HepG2 (cell line): ENCODE results near the gene SIRT5. TPM values are rescaled to one million over a fixed set of nuclear protein-coding genes. Genes with fewer than 3 reads are reported as not detected.

Experiments
- ATAC-seq: fragments of 200-7000 bp; cut with Tn5 transposase; 3 replicates; pipeline ENCODE4 v1.9.1; 2020; ENCODE audit warnings: mild to moderate bottlenecking, moderate library complexity
- BruUV-seq: library from RNA; stranded (reverse); fragments of 400-500 nt; replicated peaks from 2 replicates; lab custom pipeline; 2021; lab: Mats Ljungman, UMichigan
- CTCF ChIA-PET: fragments of 300-600 bp; formaldehyde crosslinking; extraction: SDS; loops from one replicate; lab custom pipeline; 2021; ENCODE audit warnings: low total read pairs, inconsistent platforms, low intra/inter-chr PET ratio; lab: Yijun Ruan, JAX
- POLR2A ChIA-PET: fragments of 350-600 bp; sonication (Branson Sonifier 250); formaldehyde crosslinking; loops from one replicate; lab custom pipeline; 2020; ENCODE audit warnings: antibody characterized with exemption, inconsistent platforms; lab: Yijun Ruan, JAX
- DNase-seq: peaks from one replicate; pipeline ENCODE4 v3.0.0-alpha.2; 2015; ENCODE audit warnings: low spot score
- FAIRE-seq: peaks from 3 replicates; lab custom pipeline; 2011; peaks lifted over from hg19 to GRCh38; lab: Jason Lieb, UNC
- H2AFZ ChIP-seq: one replicate; pipeline ENCODE4 v1.6.1; 2011; ENCODE audit warnings: low read length, inconsistent platforms
- H3K27ac ChIP-seq: fragments of 300-600 bp; 3 replicates; pipeline ENCODE4 v1.8.0; 2011; ENCODE audit warnings: mixed run types, mild to moderate bottlenecking, mixed read lengths, low read length, inconsistent platforms; ENCODE audit not compliant: insufficient read depth; ENCODE audit errors: extremely low read length
- H3K27me3 ChIP-seq, 2 experiments: fragments of 200-600 bp in 1 of 2; 2 replicates in 1 of 2; 3 replicates in 1 of 2; pipeline versions ENCODE4 v1.6.0 to v1.8.0; 2011; ENCODE audit warnings: low read length in 2 of 2, mild to moderate bottlenecking in 2 of 2, moderate library complexity in 2 of 2, inconsistent platforms in 1 of 2; ENCODE audit not compliant: insufficient read depth in 2 of 2, control insufficient read depth in 1 of 2
- H3K36me3 ChIP-seq, 2 experiments: fragments of 200-600 bp in 1 of 2; replicated peaks in 1 of 2; 2 replicates in 1 of 2; 3 replicates in 1 of 2; pipeline versions ENCODE4 v1.5.1 to v1.8.0; 2011; ENCODE audit warnings: low read length in 2 of 2, inconsistent platforms in 1 of 2; ENCODE audit not compliant: insufficient read depth in 2 of 2, control insufficient read depth in 1 of 2
- H3K4me1 ChIP-seq: 2 replicates; pipeline ENCODE4 v1.5.1; 2012; ENCODE audit warnings: low read length, inconsistent platforms; ENCODE audit not compliant: insufficient read depth
- H3K4me2 ChIP-seq: 2 replicates; pipeline ENCODE4 v1.6.0; 2011; ENCODE audit warnings: low read depth, low read length, inconsistent platforms
- H3K4me3 ChIP-seq, 3 experiments: fragments of 200-600 bp in 1 of 3; sonication (generic), shearing (Covaris generic) in 1 of 3; replicated peaks in 1 of 3; 2 replicates each; pipeline ENCODE4 v1.5.1; 2011 to 2016; ENCODE audit warnings: low read length in 3 of 3, inconsistent platforms in 2 of 3, low read depth in 2 of 3, mild to moderate bottlenecking in 2 of 3, control low read depth in 1 of 3, mixed read lengths in 1 of 3; ENCODE audit not compliant: insufficient read depth in 1 of 3
- H3K79me2 ChIP-seq: one replicate; pipeline ENCODE4 v1.6.1; 2011; ENCODE audit warnings: low read length, inconsistent platforms; ENCODE audit not compliant: insufficient read depth
- H3K9ac ChIP-seq: 2 replicates; pipeline ENCODE4 v1.6.0; 2011; ENCODE audit warnings: mild to moderate bottlenecking, low read depth, low read length, inconsistent platforms; ENCODE audit not compliant: insufficient read depth
- H3K9me3 ChIP-seq: 2 replicates; pipeline ENCODE4 v1.5.1; 2012; ENCODE audit warnings: mild to moderate bottlenecking, low read length
- H4K20me1 ChIP-seq: 2 replicates; pipeline ENCODE4 v1.6.0; 2011; ENCODE audit warnings: inconsistent platforms, mild to moderate bottlenecking, low read length, moderate library complexity; ENCODE audit not compliant: insufficient read depth
- BRD4 ChIP-seq: sonication (generic); formaldehyde crosslinking; IDR thresholded peaks from 2 replicates; pipeline ENCODE4 v1.4.0; 2020; ENCODE audit warnings: missing genetic modification reagents
- CBX5 ChIP-seq: sonication (generic); formaldehyde crosslinking; IDR thresholded peaks from 2 replicates; pipeline ENCODE4 v1.4.0; 2020; ENCODE audit warnings: missing genetic modification reagents, borderline replicate concordance
- CEBPB ChIP-seq: IDR thresholded peaks from 2 replicates; pipeline ENCODE4 v1.6.1; 2011; ENCODE audit warnings: low read depth, low read length, improper control_type of control experiment, borderline replicate concordance
- CREB1 ChIP-seq, 2 experiments: fragments of 450-650 bp in 1 of 2; IDR thresholded peaks; 2 replicates each; pipeline ENCODE4 v1.6.1; 2016 to 2017; ENCODE audit warnings: control low read depth in 1 of 2, mild to moderate bottlenecking in 1 of 2, missing compliant biosample characterization in 1 of 2, missing genetic modification characterization in 1 of 2
- ERF ChIP-seq: IDR thresholded peaks from 2 replicates; pipeline ENCODE4 v1.6.1; 2018; ENCODE audit warnings: missing biosample characterization, missing genetic modification reagents
- HNRNPL ChIP-seq: fragments of 200-400 bp; formaldehyde crosslinking; IDR thresholded peaks from 2 replicates; pipeline ENCODE4 v1.6.1; 2017; ENCODE audit warnings: mild to moderate bottlenecking, low read depth, low read length
- KMT2A ChIP-seq: sonication (generic); formaldehyde crosslinking; IDR thresholded peaks from 2 replicates; pipeline ENCODE4 v1.4.0; 2020; ENCODE audit warnings: missing genetic modification reagents
- POLR2AphosphoS5 ChIP-seq: IDR thresholded peaks from 2 replicates; pipeline ENCODE4 v1.6.1; 2012; ENCODE audit warnings: low read depth, low read length
- TOE1 ChIP-seq: sonication (generic); formaldehyde crosslinking; IDR thresholded peaks from 2 replicates; pipeline ENCODE4 v1.4.0; 2020; ENCODE audit warnings: mild to moderate bottlenecking, missing genetic modification reagents
- ZNF230 ChIP-seq: sonication (generic); formaldehyde crosslinking; IDR thresholded peaks from 2 replicates; pipeline ENCODE4 v1.4.0; 2020; ENCODE audit warnings: mild to moderate bottlenecking, missing genetic modification reagents
- ZNF484 ChIP-seq: sonication (generic); formaldehyde crosslinking; IDR thresholded peaks from 2 replicates; pipeline ENCODE4 v1.5.1; 2020; ENCODE audit warnings: mild to moderate bottlenecking, low read depth, missing genetic modification reagents, borderline replicate concordance
- ZNF547 ChIP-seq: sonication (generic); formaldehyde crosslinking; IDR thresholded peaks from 2 replicates; pipeline ENCODE4 v1.5.1; 2020; ENCODE audit warnings: mild to moderate bottlenecking, missing genetic modification reagents
- ZNF660 ChIP-seq: sonication (generic); formaldehyde crosslinking; IDR thresholded peaks from 2 replicates; pipeline ENCODE4 v1.5.1; 2020; ENCODE audit warnings: mild to moderate bottlenecking, low read depth, missing genetic modification reagents, borderline replicate concordance
- WGBS: methylation state at CpG from one replicate; pipeline ENCODE4 v1.1.6; 2017; ENCODE audit warnings: low lambda C conversion rate; 5-methylcytosine and 5-hydroxymethylcytosine counted together
- in situ Hi-C: cut with HindIII; loops from 2 replicates; pipeline ENCODE4 v1.10.0; 2017; ENCODE audit warnings: low pct_unique_long_range_greater_than_20kb; ENCODE audit not compliant: extremely low pct_ligation_motif_present
- intact Hi-C: fragments of 100-400 bp; cut with micrococcal nuclease; formaldehyde crosslinking; loops from one replicate; pipeline ENCODE4 v1.10.0; 2022; ENCODE audit not compliant: unreplicated experiment
- polyA plus RNA-seq, 8 experiments: library from polyadenylated mRNA; depleted of rRNA in 3 of 8; stranded (reverse) in 7 of 8; unstranded in 1 of 8; fragments of >200 nt; fragmentation: Illumina TruSeq in 4 of 8; extraction: Trizol in 4 of 8; gene quantifications; 2 replicates each; pipeline versions ENCODE4 v1.2.1 to v1.2.3, GENCODE V29; 2011 to 2016; ENCODE audit warnings: low read depth in 4 of 8, missing spikeins in 1 of 8, mixed read lengths in 1 of 8; ENCODE audit not compliant: insufficient read depth in 1 of 8
- total RNA-seq, 5 experiments: library from RNA; depleted of rRNA; stranded (reverse); fragments of >200 nt; fragmentation: Illumina TruSeq; extraction: Trizol; gene quantifications; 2 replicates each; pipeline ENCODE4 v1.2.3, GENCODE V29; 2016; ENCODE audit warnings: low read depth in 1 of 5
- TF ChIP-seq, protein P1 (sequence below): IDR thresholded peaks from 2 replicates; pipeline ENCODE4 v1.6.1; 2016; ENCODE audit warnings: low read depth, control low read depth
- TF ChIP-seq, protein P2 (sequence below), 2 experiments: fragments of 450-650 bp in 1 of 2; sonication (generic) in 1 of 2; formaldehyde crosslinking; IDR thresholded peaks; 2 replicates each; pipeline versions ENCODE4 v1.5.0 to v1.8.0; 2020 to 2022; ENCODE audit warnings: mild to moderate bottlenecking in 1 of 2, missing genetic modification reagents in 1 of 2
- TF ChIP-seq, protein P3 (sequence below): sonication (generic); formaldehyde crosslinking; IDR thresholded peaks from 2 replicates; pipeline ENCODE4 v1.4.0; 2020; ENCODE audit warnings: mild to moderate bottlenecking, missing genetic modification reagents

SIRT5 gene
- total and polyA plus RNA-seq, 2 of the 13 experiments (the other 11 are each of a cell fraction or from before 2014, with no cell fraction given): 14.1 to 16.6 TPM

DNA sequence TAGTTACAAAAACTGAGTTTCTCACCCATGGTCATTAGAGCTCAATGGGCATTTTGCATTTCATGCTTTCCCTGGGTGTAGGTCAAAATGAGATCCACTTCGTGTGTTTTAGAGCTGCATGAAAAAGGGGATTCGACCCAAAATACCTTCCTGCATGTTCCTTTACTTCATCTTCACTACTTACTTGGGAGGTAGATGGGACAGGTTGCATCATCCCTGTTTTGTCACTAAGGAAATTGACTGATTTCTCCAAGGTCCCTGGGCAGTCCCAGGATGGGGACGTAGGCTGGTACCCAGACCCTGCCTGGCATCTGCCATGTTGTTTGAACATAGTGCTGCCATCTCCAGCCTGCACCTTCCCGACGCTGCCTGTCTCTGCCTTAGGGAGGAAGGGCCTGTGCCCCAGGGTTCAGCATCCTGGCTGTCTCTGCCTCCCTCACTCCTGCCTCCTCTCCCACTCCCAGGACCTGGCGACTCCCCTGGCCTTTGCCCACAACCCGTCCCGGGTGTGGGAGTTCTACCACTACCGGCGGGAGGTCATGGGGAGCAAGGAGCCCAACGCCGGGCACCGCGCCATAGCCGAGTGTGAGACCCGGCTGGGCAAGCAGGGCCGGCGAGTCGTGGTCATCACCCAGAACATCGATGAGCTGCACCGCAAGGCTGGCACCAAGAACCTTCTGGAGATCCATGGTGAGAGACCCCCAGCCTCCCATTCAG is 17.0 kb downstream of the SIRT5 start:
- peaks cover 17 to 51% of the 10 kb centered on the region in 2 experiments for H3K36me3 ChIP-seq
- no peak overlapping the region for H3K27ac ChIP-seq
- H3K4me1 ChIP-seq: no peaks in the 10 kb centered on the region
- ATAC-seq: peak; percentile 28; the same call in 1 of the 3 replicates
- FAIRE-seq: no peak
- 96% methylated on average over 14 of the region's 21 CpGs for WGBS
- no peaks in the 10 kb centered on the region for H3K79me2 ChIP-seq
- H3K9ac ChIP-seq: no peak overlapping the region
- POLR2A ChIA-PET: interaction anchor here (1.0 kb wide), 2 partner anchors 13 to 17 kb away, joined by 4 to 6 read pairs; partner anchors contain the start of gene SIRT5
- H3K9me3 ChIP-seq: no peaks in the 10 kb centered on the region
- H3K4me3 ChIP-seq: no peak overlapping the region
- no peak overlapping the region for H3K4me2 ChIP-seq
- intact Hi-C loops: no loop called here
- DNase-seq: no peak
- no peaks in the 10 kb centered on the region for H4K20me1 ChIP-seq
- no TSS peak for BruUV-seq
- TF ChIP-seq, protein P1, sequence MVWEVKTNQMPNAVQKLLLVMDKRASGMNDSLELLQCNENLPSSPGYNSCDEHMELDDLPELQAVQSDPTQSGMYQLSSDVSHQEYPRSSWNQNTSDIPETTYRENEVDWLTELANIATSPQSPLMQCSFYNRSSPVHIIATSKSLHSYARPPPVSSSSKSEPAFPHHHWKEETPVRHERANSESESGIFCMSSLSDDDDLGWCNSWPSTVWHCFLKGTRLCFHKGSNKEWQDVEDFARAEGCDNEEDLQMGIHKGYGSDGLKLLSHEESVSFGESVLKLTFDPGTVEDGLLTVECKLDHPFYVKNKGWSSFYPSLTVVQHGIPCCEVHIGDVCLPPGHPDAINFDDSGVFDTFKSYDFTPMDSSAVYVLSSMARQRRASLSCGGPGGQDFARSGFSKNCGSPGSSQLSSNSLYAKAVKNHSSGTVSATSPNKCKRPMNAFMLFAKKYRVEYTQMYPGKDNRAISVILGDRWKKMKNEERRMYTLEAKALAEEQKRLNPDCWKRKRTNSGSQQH (CRISPR knock-in tag): no peak
- 0 out of 2 replicates have a peak, but pooled peaks have one; percentile 43 for TF ChIP-seq HNRNPL
- no peak for TF ChIP-seq POLR2AphosphoS5
- TF ChIP-seq ZNF547: no peak
- peak; percentile 45; the same call in 1 of the 2 replicates for TF ChIP-seq CEBPB
- no peak for TF ChIP-seq CREB1 (IDR thresholded peaks at IDR 0.05)
- no peak for TF ChIP-seq CREB1 (CRISPR knock-in tag; IDR thresholded peaks at IDR 0.05)
- no peak for TF ChIP-seq CBX5 (CRISPR knock-in tag)
- TF ChIP-seq, protein P2, sequence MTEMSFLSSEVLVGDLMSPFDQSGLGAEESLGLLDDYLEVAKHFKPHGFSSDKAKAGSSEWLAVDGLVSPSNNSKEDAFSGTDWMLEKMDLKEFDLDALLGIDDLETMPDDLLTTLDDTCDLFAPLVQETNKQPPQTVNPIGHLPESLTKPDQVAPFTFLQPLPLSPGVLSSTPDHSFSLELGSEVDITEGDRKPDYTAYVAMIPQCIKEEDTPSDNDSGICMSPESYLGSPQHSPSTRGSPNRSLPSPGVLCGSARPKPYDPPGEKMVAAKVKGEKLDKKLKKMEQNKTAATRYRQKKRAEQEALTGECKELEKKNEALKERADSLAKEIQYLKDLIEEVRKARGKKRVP (CRISPR knock-in tag; IDR thresholded peaks at IDR 0.05): no peak
- no peak for TF ChIP-seq TOE1 (CRISPR knock-in tag)
- TF ChIP-seq ERF (CRISPR knock-in tag): no peak
- TF ChIP-seq ZNF484 (CRISPR knock-in tag): no peak
- no peak for TF ChIP-seq KMT2A (CRISPR knock-in tag)
- TF ChIP-seq ZNF230: no peak
- TF ChIP-seq BRD4 (CRISPR knock-in tag): no peak
- no peak for TF ChIP-seq ZNF660
- TF ChIP-seq, protein P3, sequence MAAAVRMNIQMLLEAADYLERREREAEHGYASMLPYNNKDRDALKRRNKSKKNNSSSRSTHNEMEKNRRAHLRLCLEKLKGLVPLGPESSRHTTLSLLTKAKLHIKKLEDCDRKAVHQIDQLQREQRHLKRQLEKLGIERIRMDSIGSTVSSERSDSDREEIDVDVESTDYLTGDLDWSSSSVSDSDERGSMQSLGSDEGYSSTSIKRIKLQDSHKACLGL (CRISPR knock-in tag): no peak
- TF ChIP-seq, all 625 proteins: peak for 2
- no peaks in the 10 kb centered on the region for H3K27me3 ChIP-seq
- H2AFZ ChIP-seq: no peak overlapping the region
- in situ Hi-C loops: no loop called here
- CTCF ChIA-PET: no interaction called here
